Measurements from ENCODE around the gene COL5A1.

- TF ChIP-seq YY1 (IDR thresholded peaks at IDR 0.05; ENCODE audit: low read depth) = no peak
- TF ChIP-seq TCF12 (IDR thresholded peaks at IDR 0.05; ENCODE audit: low read depth) = no peak
- no peak for TF ChIP-seq EP300 (IDR thresholded peaks at IDR 0.05; ENCODE audit: borderline replicate concordance)
- no peak for TF ChIP-seq REST (IDR thresholded peaks at IDR 0.05; ENCODE audit: low read depth)
- TF ChIP-seq MAX (IDR thresholded peaks at IDR 0.05) = no peak
- TF ChIP-seq RAD21 (IDR thresholded peaks at IDR 0.05; ENCODE audit: low read depth) = no peak
- no peak for TF ChIP-seq TEAD4 (IDR thresholded peaks at IDR 0.05)
- TF ChIP-seq EGR1 (IDR thresholded peaks at IDR 0.05) = no peak
- no peak for TF ChIP-seq NFIC (IDR thresholded peaks at IDR 0.05)
- no peak for TF ChIP-seq CREB1 (IDR thresholded peaks at IDR 0.05; ENCODE audit: low read depth)
- no peak for TF ChIP-seq TAF1 (IDR thresholded peaks at IDR 0.05; ENCODE audit: low read depth)
Observed at GRCh38 chr9:134681061-134681661, 39.6 kb downstream of the COL5A1 start.

Measured in Ishikawa (cell line).